Measurements from ENCODE around the gene GNMT. TPM values are rescaled to one million over a fixed set of nuclear protein-coding genes. Genes with fewer than 3 reads are reported as not detected.

Gene GNMT
- total and polyA plus RNA-seq, 10 of the 15 experiments (the other 5 are each of a cell fraction or from before 2014, with no cell fraction given), result 0.27 to 1.1 (median 0.39) TPM

GRCh38 chr6:42968783-42969182 is 8.2 kb downstream of the GNMT start:
- SMC1A ChIA-PET (ENCODE audit: uncharacterized antibody, unreplicated experiment), result no interaction called here
- no peak for FAIRE-seq

More at GRCh38 chr6:42968783-42969182, 8.2 kb downstream of the GNMT start:
- intact Hi-C loops (cut with micrococcal nuclease; ENCODE audit: unreplicated experiment), result no loop called here
- Histone ChIP-seq H3K27ac (ENCODE audit: control insufficient read depth, insufficient read depth) (no peak overlapping the region), H3K27me3 (replicated peaks in 1 of 2; ENCODE audit: control insufficient read depth in 2 of 2, insufficient read depth in 2 of 2, low read length in 1 of 2) (no peaks in the 10 kb centered on the region), H3K4me3 (no peak overlapping the region), H2AFZ (ENCODE audit: control insufficient read depth, low read depth, low read length) (no peak overlapping the region), H3K9me3 (replicated peaks; ENCODE audit: control insufficient read depth, insufficient read depth, low read length) (no peaks in the 10 kb centered on the region), H3K79me2 (ENCODE audit: control insufficient read depth, insufficient read depth, low read length) (no peaks in the 10 kb centered on the region), H3K9ac (ENCODE audit: control insufficient read depth, insufficient read depth, low read length) (no peak overlapping the region), H3K4me1 (ENCODE audit: control insufficient read depth, insufficient read depth, low read length) (no peaks in the 10 kb centered on the region), H3K36me3 (ENCODE audit: control insufficient read depth in 2 of 2, insufficient read depth in 2 of 2, low read length in 1 of 2) (no peaks in the 10 kb centered on the region; a peak in 3 of 4 replicates), H3K4me2 (ENCODE audit: control insufficient read depth, insufficient read depth) (no peak overlapping the region), H4K20me1 (ENCODE audit: control insufficient read depth, insufficient read depth) (no peaks in the 10 kb centered on the region)
- WGBS (ENCODE audit: insufficient coverage, insufficient replicate concordance, low lambda C conversion rate, missing lambda C conversion rate), result 71% methylated on average over 4 of the region's 4 CpGs
- ChIA-PET CTCF (interaction anchor here (1.1 kb wide), 1 partner anchor 68 kb away, joined by 4 read pairs; no protein-coding TSS in a partner anchor), POLR2A (no interaction called here), RAD21 (ENCODE audit: unreplicated experiment) (no interaction called here)
- no TSS peak for BruUV-seq (replicated peaks)
- DNase-seq (ENCODE audit: low read depth, low spot score) (no peak), ATAC-seq (no peak)
- in situ Hi-C loops (cut with MboI), result no loop called here
- TF ChIP-seq BHLHE40 (IDR thresholded peaks at IDR 0.05; ENCODE audit: borderline replicate concordance in 1 of 2, low read depth in 2 of 2, low read length in 1 of 2) (no peak), EZH2 (IDR thresholded peaks at IDR 0.05; ENCODE audit: borderline replicate concordance, control insufficient read depth, low read depth, low read length) (no peak), SREBF2 (IDR thresholded peaks at IDR 0.05; ENCODE audit: low read length) (no peak), CEBPB (IDR thresholded peaks at IDR 0.05; ENCODE audit: borderline replicate concordance in 1 of 2, low read depth in 2 of 2, low read length in 2 of 2) (no peak), TCF3 (IDR thresholded peaks at IDR 0.05; ENCODE audit: borderline replicate concordance, insufficient read depth, low read depth, low read length) (no peak), RAD21 (IDR thresholded peaks at IDR 0.05; ENCODE audit: insufficient read depth, low read depth, low read length) (no peak), FOXK2 (IDR thresholded peaks at IDR 0.05) (no peak), TARDBP (IDR thresholded peaks at IDR 0.05; ENCODE audit: borderline replicate concordance) (no peak), EED (IDR thresholded peaks at IDR 0.05; ENCODE audit: low read depth) (no peak), GABPA (IDR thresholded peaks at IDR 0.05; ENCODE audit: low read depth) (no peak), TCF12 (IDR thresholded peaks at IDR 0.05; ENCODE audit: low read depth, low read length) (no peak), BCLAF1 (IDR thresholded peaks at IDR 0.05) (no peak), ZBTB40 (IDR thresholded peaks at IDR 0.05; ENCODE audit: borderline replicate concordance) (no peak)
